A549 (cell line): ENCODE measurements around the gene ROBO1.

Experiments
- CHD2 ChIP-seq: fragments of 150-350 bp; IDR thresholded peaks from 2 replicates; pipeline ENCODE4 v1.6.1; 2014; ENCODE audit warnings: low read length; ENCODE audit not compliant: partially characterized antibody
- CTCF ChIP-seq: fragments of >200 bp; sonication (Bioruptor Twin); formaldehyde crosslinking; IDR thresholded peaks from 3 replicates; pipeline ENCODE4 v1.5.1; 2016
- MYC ChIP-seq: IDR thresholded peaks from 2 replicates; pipeline ENCODE4 v1.6.1; 2012; ENCODE audit warnings: mild to moderate bottlenecking, inconsistent platforms, low read length, improper control_type of control experiment, borderline replicate concordance
- ZFP36 ChIP-seq: fragments of 450-650 bp; IDR thresholded peaks from 2 replicates; pipeline ENCODE4 v1.6.1; 2014; ENCODE audit warnings: borderline replicate concordance; ENCODE audit not compliant: partially characterized antibody

DNA sequence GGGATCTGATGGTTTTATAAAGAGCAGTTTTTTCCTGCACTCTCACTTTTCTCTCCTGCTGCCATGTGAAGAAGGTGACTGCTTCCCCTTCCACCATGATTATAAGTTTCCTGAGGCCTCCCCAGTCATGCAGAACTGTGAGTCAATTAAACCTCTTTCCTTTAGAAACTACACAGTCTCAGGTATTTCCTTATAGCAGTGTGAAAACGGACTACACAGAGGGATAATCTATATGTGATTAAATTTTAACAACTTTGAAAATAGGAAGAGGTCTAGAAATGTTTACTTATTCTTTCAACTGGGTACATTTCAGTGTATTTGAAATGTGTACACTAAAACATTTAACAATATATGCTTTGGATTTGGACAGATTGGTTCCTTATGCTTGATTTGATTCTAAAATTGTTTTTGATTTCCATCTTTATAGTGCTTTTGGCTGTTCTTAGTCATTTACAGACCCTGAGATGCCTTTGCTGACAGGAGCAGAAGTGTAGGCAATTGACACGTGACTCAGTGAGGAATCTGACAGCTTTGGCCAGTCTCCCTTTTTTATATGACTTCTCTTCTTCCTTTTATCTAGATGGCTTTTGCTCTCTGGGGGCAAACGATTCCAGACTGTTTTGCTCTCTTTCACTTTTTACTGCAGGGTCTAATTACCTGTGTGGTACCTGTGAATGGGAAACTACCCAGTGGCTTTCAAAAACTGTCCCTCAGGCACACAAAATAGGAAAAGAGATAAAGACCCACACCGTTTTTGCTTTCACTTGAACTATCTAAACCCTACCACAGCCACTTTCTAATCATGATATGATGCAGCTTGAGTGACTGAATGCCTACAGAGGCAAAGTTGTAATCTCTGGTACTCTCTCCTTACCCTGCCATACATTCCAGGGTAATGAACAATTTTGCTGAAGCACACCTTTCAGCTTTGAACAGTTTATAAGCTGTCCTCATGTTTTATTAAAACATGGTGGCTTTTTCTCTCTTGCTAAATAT lies 422.6 kb downstream of the ROBO1 start:
- no peak for TF ChIP-seq ZFP36
- TF ChIP-seq CTCF: no peak
- no peak for TF ChIP-seq CHD2
- TF ChIP-seq MYC: no peak
